Peyer's patch (tissue), 4 donors: ENCODE results near the gene SEC23A.

Source experiments
- POLR2A ChIP-seq, 2 donors: fragments of 450-650 bp; IDR thresholded peaks; one replicate each; pipeline ENCODE4 v1.5.1; 2017; ENCODE audit warnings: antibody characterized with exemption in 2 of 2, mild to moderate bottlenecking in 2 of 2, moderate library complexity in 2 of 2
- TF ChIP-seq, protein P1 (sequence below), 6 experiments: fragments of 450-650 bp in 4 of 6; fragments of 200-600 bp in 2 of 6; sonication (generic) in 1 of 6; IDR thresholded peaks; one replicate each; pipeline ENCODE4 v1.5.1; 2017 to 2019; ENCODE audit warnings: antibody characterized with exemption in 6 of 6, mild to moderate bottlenecking in 3 of 6, moderate library complexity in 1 of 6

GRCh38 chr14:39069923-39070322 lies 33.1 kb downstream of the SEC23A start:
- no peak for TF ChIP-seq POLR2A (IDR thresholded peaks at IDR 0.05)
- TF ChIP-seq, protein P1, sequence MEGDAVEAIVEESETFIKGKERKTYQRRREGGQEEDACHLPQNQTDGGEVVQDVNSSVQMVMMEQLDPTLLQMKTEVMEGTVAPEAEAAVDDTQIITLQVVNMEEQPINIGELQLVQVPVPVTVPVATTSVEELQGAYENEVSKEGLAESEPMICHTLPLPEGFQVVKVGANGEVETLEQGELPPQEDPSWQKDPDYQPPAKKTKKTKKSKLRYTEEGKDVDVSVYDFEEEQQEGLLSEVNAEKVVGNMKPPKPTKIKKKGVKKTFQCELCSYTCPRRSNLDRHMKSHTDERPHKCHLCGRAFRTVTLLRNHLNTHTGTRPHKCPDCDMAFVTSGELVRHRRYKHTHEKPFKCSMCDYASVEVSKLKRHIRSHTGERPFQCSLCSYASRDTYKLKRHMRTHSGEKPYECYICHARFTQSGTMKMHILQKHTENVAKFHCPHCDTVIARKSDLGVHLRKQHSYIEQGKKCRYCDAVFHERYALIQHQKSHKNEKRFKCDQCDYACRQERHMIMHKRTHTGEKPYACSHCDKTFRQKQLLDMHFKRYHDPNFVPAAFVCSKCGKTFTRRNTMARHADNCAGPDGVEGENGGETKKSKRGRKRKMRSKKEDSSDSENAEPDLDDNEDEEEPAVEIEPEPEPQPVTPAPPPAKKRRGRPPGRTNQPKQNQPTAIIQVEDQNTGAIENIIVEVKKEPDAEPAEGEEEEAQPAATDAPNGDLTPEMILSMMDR (IDR thresholded peaks at IDR 0.05) = no peak
